ENCODE data around the gene SLC15A4.

DNA sequence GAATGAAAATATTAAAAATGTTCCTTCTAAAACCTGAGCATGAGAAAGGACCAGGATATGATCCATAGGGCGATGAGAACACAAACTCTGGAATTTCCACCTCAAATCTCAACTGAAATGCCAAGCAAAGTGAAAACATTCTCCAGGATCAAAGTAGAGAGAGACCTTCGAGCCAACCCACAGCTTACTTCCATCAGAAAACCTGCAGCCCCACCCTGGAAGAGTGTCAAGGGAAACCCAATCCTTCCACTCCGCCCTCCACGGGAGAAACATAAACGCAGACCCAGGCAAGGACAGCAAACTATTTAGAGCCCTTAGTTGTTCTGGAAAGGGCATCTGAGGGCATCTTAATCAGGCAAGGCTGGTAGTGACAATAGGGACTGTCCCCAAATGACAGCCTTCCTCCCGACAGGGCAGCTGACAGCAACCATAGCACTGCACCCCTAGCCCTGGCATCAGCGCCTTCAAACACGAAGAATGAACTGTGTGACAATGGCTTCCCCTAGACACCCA, 21.8 kb downstream of the SLC15A4 start:
- no peak for TF ChIP-seq EZH2phosphoT487 (IDR thresholded peaks at IDR 0.05; ENCODE audit: low read depth)
- TF ChIP-seq, protein P1, sequence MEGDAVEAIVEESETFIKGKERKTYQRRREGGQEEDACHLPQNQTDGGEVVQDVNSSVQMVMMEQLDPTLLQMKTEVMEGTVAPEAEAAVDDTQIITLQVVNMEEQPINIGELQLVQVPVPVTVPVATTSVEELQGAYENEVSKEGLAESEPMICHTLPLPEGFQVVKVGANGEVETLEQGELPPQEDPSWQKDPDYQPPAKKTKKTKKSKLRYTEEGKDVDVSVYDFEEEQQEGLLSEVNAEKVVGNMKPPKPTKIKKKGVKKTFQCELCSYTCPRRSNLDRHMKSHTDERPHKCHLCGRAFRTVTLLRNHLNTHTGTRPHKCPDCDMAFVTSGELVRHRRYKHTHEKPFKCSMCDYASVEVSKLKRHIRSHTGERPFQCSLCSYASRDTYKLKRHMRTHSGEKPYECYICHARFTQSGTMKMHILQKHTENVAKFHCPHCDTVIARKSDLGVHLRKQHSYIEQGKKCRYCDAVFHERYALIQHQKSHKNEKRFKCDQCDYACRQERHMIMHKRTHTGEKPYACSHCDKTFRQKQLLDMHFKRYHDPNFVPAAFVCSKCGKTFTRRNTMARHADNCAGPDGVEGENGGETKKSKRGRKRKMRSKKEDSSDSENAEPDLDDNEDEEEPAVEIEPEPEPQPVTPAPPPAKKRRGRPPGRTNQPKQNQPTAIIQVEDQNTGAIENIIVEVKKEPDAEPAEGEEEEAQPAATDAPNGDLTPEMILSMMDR (IDR thresholded peaks at IDR 0.05; ENCODE audit: low read depth, low read length) = no peak

All from OCI-LY3 (cell line).